Muscle layer of duodenum (tissue), 2 donors: Measurements from ENCODE around the gene DDIT4.
"Not testable (repeated sequence)": the region's sequence is repeated elsewhere in the genome, so short reads cannot be mapped to it uniquely, and the experiment has no call there.

Experiments used
- H3K27ac ChIP-seq: one replicate; pipeline ENCODE4 v1.7.0; 2013; ENCODE audit warnings: mild to moderate bottlenecking, low read length
- H3K27me3 ChIP-seq: one replicate; pipeline ENCODE4 v1.7.0; 2013; ENCODE audit warnings: low read depth, mild to moderate bottlenecking, control low read depth, low read length
- H3K36me3 ChIP-seq, 2 donors: one replicate each; pipeline ENCODE4 v1.7.0; 2013; ENCODE audit warnings: low read length in 2 of 2, control low read depth in 1 of 2, mild to moderate bottlenecking in 1 of 2; ENCODE audit not compliant: insufficient read depth in 2 of 2, control insufficient read depth in 1 of 2
- H3K4me1 ChIP-seq, 2 donors: one replicate each; pipeline ENCODE4 v1.7.0; 2013; ENCODE audit warnings: low read length in 2 of 2, mild to moderate bottlenecking in 2 of 2, control low read depth in 1 of 2, moderate library complexity in 1 of 2; ENCODE audit not compliant: insufficient read depth in 2 of 2, control insufficient read depth in 1 of 2
- H3K4me3 ChIP-seq, 2 donors: one replicate each; pipeline ENCODE4 v1.7.0; 2013; ENCODE audit warnings: low read length in 2 of 2, low read depth in 1 of 2, mild to moderate bottlenecking in 1 of 2
- H3K9me3 ChIP-seq, 2 donors: one replicate each; pipeline ENCODE4 v1.7.0; 2013; ENCODE audit warnings: low read length in 2 of 2, control low read depth in 1 of 2, mild to moderate bottlenecking in 1 of 2; ENCODE audit not compliant: control insufficient read depth in 1 of 2
- donor health status: healthy.

DDIT4 gene

GRCh38 chr10:72261784-72262404, 11.8 kb upstream of the DDIT4 start:
- H3K27ac ChIP-seq = peak overlapping the region; percentile 95
- H3K36me3 ChIP-seq = no peaks in the 10 kb centered on the region
- H3K27me3 ChIP-seq = no peaks in the 10 kb centered on the region
- H3K4me1 ChIP-seq = peaks cover 25 to 34% of the 10 kb centered on the region in 2 donors
- H3K9me3 ChIP-seq = no peaks in the 10 kb centered on the region
- H3K4me3 ChIP-seq = peak overlapping the region in 1 of 2 donors; percentile 58

DNA sequence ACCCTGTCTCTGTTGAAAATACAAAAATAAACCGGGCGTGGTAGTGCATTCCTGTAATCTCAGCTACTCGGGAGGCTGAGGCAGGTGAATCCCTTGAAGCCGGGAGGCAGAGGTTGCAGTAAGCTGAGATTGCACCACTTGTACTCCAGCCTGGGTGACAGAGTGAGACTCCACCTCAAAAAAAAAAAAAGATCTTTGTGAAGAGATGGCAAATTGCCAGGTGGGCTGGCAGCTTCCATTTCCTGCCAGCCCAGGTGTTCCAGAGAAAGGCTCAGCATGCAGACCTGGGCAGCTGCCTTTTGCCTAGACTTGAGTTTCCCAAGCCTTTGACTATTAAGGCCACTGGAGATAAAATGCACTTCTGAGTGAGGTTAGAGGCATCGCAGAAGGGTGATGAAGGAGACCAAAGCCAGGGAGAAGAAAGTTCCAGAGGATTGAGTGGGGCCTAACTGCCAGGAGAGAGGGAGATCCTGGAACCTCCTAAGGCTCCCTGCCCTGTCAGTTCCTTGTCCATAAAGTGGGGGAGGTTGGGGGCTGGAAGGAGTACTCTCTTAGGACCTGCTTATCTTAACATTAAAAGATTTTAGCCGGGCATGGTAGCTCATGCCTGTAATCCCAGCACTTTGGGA, 10.0 kb upstream of the DDIT4 start:
- Histone ChIP-seq H3K9me3 (no peaks in the 10 kb centered on the region), H3K4me1 (peaks cover 19 to 33% of the 10 kb centered on the region in 2 donors), H3K27ac (no peak overlapping the region), H3K4me3 (no peak overlapping the region), H3K27me3 (no peaks in the 10 kb centered on the region), H3K36me3 (no peaks in the 10 kb centered on the region)

DNA sequence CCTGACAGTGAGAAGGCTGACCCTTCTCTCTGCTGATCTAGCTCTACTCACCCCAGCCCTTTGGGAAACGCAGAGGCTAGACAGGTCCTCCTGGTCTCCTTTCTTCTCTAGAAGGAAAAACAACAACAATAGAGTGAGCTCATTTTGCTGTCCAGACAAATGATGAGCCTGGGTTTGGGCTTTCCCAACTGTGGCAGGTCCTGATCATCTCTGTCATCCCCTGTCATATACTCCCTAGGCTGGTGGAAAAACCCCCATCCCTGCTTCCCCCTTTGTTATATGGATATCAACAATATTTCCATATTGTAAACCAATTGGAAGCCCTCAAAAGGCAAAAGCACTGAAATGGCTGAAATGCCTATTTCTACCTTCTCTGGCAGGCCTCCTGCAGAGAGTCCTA, 9.2 kb upstream of the DDIT4 start:
- Histone ChIP-seq H3K4me3 (no peak overlapping the region), H3K36me3 (no peaks in the 10 kb centered on the region), H3K27ac (no peak overlapping the region), H3K4me1 (peaks cover 16 to 24% of the 10 kb centered on the region in 2 donors), H3K27me3 (no peaks in the 10 kb centered on the region), H3K9me3 (no peaks in the 10 kb centered on the region)

- Histone ChIP-seq H3K9me3 (no peaks in the 10 kb centered on the region), H3K4me3 (no peak overlapping the region)
Measured at GRCh38 chr10:72265508-72265907, 8.2 kb upstream of the DDIT4 start.

DNA sequence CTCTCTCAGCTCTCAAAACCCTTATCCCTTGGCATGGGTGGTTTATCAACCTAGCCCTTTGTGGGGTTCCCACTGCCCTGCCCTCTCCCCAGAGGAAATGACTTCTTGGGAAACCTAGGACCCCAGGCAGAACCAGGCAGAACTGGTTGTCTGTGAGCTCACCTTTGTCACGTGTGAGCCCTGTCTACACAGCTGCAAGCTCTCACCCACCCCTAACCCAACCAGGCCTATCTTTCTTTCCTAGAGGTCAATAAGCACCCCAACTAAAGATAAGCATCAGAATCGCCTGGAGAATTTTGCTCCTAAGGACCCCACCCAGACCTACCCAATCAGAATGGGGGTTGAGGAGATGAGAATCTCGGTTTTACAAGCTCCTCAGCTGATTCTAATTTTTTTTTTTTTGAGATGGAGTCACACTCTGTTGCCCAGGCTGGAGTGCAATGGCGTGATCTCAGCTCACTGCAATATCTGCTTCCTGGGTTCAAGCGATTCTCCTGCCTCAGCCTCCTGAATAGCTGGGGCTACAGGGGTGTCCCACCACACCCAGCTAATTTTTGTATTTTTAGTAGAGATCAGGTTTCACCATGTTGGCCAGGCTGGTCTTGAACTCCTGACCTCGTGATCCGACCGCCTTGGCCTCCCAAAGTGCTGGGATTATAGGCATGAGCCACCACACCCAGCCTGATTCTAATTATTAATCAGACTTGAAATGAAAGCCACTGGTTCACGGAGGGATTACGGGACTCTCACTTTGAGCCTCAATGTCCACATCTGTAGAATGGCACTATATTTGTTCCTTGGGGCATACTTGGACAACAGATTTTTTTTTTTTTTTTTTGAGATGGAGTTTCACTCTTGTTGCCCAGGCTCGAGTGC, 7.5 kb upstream of the DDIT4 start:
- Histone ChIP-seq H3K4me3 (no peak overlapping the region), H3K27ac (no peak overlapping the region)

More at GRCh38 chr10:72265508-72265907, 8.2 kb upstream of the DDIT4 start:
- Histone ChIP-seq H3K27ac (no peak overlapping the region), H3K4me1 (peaks cover 7 to 15% of the 10 kb centered on the region in 2 donors), H3K27me3 (no peaks in the 10 kb centered on the region), H3K36me3 (no peaks in the 10 kb centered on the region)

GRCh38 chr10:72267381-72267780, 6.3 kb upstream of the DDIT4 start:
- Histone ChIP-seq H3K4me3 (no peak overlapping the region), H3K36me3 (no peaks in the 10 kb centered on the region), H3K9me3 (no peaks in the 10 kb centered on the region), H3K27ac (no peak overlapping the region), H3K4me1 (peaks cover 0 to 6% of the 10 kb centered on the region in 2 donors), H3K27me3 (no peaks in the 10 kb centered on the region)

More for the DNA sequence above, 7.5 kb upstream of the DDIT4 start:
- H3K27me3 ChIP-seq = no peaks in the 10 kb centered on the region
- H3K4me1 ChIP-seq = peaks cover 4 to 9% of the 10 kb centered on the region in 2 donors
- H3K9me3 ChIP-seq = no peaks in the 10 kb centered on the region
- no peaks in the 10 kb centered on the region for H3K36me3 ChIP-seq

DNA sequence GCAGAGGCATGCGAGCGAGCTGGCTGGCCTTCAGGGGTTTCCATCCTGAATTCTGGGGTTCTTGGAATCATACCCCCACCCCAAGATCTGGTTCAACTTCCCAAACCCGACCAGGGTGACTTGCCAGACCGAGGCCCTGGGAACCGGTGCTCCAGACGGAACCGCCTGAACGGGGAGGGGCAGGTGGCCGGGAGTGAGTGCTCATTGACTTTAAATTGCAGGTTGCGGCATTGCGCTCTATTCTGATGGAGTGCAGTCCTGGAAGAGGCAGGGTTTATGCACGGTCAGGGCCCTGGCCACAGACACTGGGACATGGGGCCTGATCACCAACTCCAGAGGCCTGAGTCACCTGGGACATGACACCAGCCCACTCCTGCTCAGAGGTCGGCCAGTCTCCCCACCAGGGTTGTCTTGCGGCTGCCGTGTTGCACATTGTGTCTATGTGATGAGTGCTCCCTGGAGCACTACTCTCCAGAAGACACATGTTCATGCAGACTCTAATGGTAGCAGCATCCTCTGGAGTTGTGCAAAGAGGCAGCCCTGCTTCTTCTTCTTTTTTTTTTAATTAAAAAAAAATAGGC, 5.8 kb upstream of the DDIT4 start:
- H3K27me3 ChIP-seq = no peaks in the 10 kb centered on the region
- no peaks in the 10 kb centered on the region for H3K36me3 ChIP-seq
- H3K4me1 ChIP-seq = peaks cover 0 to 9% of the 10 kb centered on the region in 2 donors
- H3K27ac ChIP-seq = no peak overlapping the region
- H3K4me3 ChIP-seq = no peak overlapping the region
- no peaks in the 10 kb centered on the region for H3K9me3 ChIP-seq

DNA sequence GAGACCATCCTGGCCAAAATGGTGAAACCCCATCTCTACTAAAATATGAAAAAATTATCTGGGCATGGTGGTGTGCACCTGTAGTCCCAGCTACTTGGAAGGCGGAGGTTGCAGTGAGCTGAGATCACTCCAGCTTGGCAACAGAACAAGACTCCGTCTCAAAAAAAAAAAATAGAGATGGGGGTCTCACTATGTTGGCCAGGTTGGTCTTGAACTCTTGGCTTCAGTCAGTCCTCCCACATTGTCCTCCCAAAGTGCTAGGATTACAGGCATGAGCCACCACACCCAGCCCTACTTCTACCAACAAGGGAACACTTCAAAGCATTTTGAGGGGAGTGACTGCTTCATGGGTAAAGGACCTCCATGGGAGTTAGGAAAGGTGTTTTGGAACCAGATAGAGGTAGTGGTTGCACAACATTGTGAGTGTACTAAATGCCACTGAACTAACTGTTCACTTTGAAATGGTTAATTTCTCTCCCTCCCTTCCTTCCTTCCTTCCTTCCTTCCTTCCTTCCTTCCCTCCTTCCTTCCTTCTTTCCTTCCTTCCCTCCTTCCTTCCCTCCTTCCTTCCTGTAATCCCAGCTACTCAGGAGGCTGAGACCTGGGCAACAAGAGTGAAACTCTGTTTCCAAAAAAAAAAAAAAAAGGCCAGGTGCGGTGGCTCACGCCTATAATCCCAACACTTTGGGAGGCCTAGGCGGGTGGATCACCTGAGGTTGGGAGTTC, 5.1 kb upstream of the DDIT4 start:
- not testable (repeated sequence) for H3K4me3 ChIP-seq, H3K9me3 ChIP-seq, H3K4me1 ChIP-seq, H3K27ac ChIP-seq, H3K36me3 ChIP-seq, H3K27me3 ChIP-seq

GRCh38 chr10:72270607-72271281, 3.0 kb upstream of the DDIT4 start:
- H3K9me3 ChIP-seq = no peaks in the 10 kb centered on the region
- no peaks in the 10 kb centered on the region for H3K27me3 ChIP-seq
- H3K36me3 ChIP-seq = peaks cover 0 to 13% of the 10 kb centered on the region in 2 donors
- H3K4me1 ChIP-seq = peaks cover 6 to 18% of the 10 kb centered on the region in 2 donors
- no peak overlapping the region for H3K4me3 ChIP-seq
- no peak overlapping the region for H3K27ac ChIP-seq

DNA sequence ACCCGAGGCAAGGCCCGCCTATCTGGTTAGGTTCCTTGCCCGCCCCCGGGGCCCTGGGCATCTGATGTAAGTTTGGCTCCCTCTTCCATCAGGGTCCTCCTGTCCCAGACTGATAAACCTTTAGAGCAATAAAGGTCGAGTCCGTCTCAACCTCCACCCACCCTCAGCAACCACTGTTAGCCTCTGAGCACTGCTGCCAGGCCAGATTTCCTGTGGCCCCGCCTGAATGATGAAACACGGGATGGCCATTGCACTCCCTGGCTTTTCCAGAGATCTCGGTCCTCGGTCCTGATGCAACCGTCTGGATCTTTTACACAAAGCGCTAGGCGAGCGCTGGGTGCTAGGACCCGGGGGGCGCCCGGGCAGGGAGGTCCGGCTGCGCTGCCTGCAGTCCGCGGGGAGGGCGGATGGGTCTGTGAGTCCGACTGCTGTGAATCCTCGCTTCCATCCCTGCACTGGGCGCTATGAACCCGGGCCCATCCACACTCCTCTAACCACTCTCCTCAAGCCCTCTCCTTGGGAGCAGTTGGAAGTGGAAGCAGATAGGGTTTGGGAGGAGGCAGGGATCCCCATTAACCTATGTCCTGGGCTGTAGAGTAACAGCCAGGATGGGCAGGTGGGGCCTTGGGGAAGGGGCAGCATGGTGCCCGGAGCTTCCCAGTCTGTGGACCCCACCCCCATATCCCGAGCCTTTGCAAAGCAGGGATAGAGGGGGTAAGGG, 875 bp upstream of the DDIT4 start:
- H3K9me3 ChIP-seq = no peaks in the 10 kb centered on the region
- H3K27me3 ChIP-seq = no peaks in the 10 kb centered on the region
- H3K4me3 ChIP-seq = peak overlapping the region; percentile 82 to 98
- H3K36me3 ChIP-seq = peaks cover 0 to 14% of the 10 kb centered on the region in 2 donors
- peaks cover 14 to 29% of the 10 kb centered on the region in 2 donors for H3K4me1 ChIP-seq
- H3K27ac ChIP-seq = peak overlapping the region; percentile 97
